ENCODE measurements around the gene DHDH. TPM values are rescaled to one million over a fixed set of nuclear protein-coding genes. Genes with fewer than 3 reads are reported as not detected.
A peak's percentile ranks its signal among the peaks of the same experiment; 100 is the strongest.
"Not testable (repeated sequence)": the region's sequence is repeated elsewhere in the genome, so short reads cannot be mapped to it uniquely, and the experiment has no call there.

Gene DHDH
- under 0.01 TPM for total RNA-seq

DNA sequence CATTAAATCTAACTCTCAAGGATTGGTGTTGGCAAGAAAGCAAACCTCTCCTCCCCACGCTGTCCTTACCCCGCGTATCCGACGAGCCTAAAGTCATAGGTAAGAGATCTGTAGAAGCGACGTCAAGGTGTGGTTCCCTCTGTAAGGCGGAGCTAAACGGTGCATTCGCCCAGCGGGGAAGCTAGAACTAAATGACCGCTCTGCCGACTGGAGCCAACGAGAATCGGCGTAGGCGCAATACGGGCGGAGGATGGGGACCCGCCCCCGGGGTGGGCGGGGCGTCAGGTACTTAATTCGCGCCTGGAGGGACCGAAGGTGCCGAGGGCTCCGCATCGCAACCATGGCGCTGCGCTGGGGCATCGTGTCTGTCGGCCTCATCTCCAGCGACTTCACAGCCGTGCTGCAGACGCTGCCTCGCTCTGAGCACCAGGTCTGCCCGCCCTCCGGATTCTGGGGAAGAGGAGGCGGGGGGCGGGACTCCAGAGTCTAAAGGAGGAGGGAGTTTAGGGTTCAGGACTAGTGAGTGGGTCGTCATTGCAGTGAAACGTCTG is at the start of gene DHDH:
Gene DHDH, plus strand, starts transcription at position 318 of the 551 bp plus-strand sequence. Its CDS starts 23 bp downstream, at position 341.
- DNase-seq (ENCODE audit: low read depth in 2 of 3, low spot score in 2 of 3), result peak; percentile 68 to 82 (median 80)

DNA sequence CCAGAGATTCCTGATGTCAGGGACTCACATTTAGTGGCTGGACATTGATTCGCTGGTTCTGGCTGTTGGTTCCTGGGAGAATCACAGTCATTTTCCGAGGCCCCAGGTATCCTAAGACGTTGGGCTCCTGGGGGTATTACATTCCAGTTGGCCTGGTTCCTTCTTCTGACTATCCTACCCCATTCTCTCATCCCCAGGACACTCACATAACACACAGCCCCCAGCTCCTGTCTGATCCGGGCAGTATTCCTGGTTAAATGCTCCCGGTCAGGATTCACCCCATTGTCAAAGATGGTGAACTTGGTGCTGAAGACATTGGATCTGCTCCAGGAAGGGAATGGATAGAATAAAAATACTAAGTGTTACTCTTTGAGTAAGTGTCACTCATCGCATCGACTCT is 49.8 kb upstream of the DHDH start:
- no peak for DNase-seq (ENCODE audit: low read depth in 2 of 3, low spot score in 2 of 3)

DNA sequence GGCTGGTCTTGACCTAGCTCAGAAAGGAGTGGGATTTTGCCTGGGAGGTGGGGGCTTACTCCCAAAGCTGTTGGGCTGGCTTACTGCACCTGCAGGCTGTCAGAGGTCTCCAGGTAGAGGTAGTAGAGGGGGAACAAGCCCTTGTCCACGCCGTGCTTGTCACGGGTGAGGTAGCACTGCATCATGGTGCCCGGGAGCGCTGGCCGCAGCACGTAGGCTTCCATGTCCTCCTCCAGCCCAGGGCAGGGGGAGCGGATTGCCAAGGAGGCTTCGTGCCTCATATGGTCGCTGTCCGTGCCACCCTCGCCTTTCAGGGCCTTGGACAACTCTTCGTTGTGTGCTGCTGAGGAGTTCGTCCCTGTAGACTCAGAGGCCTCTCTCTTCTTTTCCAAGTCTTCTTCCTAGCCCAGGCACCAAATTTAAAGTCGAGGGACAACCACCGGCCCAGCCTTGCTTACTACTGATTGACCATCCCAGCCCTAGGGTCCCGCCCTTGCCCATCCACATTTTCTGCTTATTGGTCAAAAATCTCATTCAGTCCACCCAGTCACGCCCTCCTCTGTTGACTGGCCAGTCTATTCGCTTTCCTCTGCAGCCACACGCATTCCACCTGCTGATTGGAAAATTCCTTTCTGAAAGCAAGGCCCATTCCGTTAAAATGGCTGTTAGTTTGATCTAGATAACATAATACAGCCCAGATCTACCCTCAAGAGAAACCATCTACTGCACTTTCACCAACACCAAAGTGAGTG is 45.5 kb upstream of the DHDH start:
- DNase-seq (ENCODE audit: low read depth in 2 of 3, low spot score in 2 of 3), result no peak

DNA sequence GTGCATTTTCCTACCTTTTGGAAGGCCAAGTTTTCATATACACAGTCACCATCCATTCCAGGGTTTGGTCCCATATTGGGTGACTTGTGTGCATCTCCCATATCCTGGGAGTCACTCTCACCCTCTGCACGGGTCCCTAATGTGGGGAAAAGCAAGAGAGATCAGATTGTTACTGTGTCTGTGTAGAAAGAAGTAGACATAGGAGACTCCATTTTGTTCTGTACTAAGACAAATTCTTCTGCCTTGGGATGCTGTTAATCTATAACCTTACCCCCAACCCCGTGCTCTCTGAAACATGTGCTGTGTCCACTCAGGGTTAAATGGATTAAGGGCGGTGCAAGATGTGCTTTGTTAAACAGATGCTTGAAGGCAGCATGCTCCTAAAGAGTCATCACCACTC is 44.0 kb upstream of the DHDH start:
- DNase-seq (ENCODE audit: low read depth in 2 of 3, low spot score in 2 of 3), result not testable (repeated sequence)

DNA sequence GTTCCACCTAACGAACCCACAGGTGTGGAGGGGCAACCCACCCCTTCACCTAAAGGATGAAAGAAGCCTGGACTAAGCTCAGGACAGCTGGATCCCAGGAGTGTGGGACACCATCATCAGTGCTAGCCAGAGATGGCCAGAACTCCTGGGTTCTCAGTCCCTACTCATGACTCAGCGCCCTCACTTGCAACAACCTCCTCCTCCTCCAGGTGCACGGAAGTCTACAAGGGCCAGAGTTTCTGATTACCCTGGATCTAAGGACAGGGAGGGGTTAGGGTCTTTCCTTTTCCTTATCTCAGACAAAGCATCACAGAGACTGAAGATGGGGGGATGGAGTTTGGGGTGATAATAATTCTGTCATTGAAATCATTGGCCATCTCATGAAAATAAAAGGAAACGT is 42.9 kb upstream of the DHDH start:
- DNase-seq (ENCODE audit: low read depth in 2 of 3, low spot score in 2 of 3), result no peak

DNA sequence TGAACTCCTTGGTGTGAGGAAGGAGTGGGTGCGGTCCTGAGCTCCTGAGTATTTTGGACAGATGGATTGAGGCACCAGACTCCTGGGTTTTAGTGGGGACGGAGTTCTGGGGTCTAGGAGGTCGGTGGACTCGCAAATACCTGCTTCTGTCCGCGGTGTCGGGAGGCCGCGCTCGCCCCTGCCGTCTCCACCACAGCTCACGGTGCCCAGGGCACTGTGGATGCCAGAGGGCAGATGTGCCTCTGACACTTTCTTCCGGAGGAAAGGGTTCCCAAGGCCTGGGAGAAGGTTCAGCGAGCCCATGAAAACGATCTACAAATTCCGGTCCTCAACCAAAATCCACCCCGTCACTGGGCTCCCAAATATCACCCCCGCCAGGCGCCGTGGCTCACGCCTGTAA is 38.3 kb upstream of the DHDH start:
- no peak for DNase-seq (ENCODE audit: low read depth in 2 of 3, low spot score in 2 of 3)

DNA sequence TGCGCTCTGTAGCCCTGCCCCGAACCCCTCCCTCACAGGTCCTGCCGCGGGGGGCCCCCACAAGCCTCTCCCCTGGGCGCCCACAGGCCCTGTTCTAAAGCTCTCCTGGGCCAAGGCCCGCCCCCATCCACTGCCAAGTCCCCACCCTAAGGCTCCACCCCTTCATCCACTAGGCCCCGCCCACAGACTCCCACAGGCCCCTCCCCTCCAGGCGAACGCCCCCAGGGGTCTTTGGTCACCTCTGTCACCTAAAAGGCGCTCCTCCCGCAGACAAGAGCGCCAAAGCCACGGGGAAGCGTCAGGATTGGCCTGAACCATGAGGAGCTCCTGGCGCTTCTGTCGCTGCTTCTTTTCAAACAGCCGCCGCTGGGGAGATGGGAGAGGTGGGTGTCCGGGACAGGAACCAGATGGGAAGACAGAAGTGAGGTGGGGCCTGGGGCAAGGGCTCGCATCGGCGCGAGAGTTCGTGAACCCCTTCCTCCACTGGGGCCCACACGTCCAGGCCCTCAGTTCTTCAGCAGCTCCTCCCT is 37.2 kb upstream of the DHDH start:
- peak in 2 of 3 donors; percentile 74 to 88 for DNase-seq (ENCODE audit: low read depth in 2 of 3, low spot score in 2 of 3)

DNA sequence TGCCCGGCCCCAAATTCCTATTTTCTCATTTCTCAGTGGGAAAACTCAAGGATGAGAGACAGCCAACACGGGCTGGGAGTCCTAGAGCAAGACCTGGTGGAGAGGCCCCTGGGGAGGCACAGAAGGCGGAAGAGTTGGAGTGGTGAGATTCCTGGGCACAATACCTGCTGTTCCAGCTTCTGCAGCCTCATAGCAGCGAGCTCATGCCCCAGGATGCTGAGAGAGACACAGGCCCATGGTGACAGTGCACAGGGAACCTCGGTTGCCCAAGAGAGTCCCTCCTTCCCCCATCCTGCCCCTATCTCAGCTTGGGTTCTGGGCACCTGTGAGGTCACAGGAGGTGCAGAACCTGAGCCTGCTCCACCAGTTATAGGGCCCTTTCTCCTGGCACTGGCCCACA is 36.3 kb upstream of the DHDH start:
- DNase-seq (ENCODE audit: low read depth in 2 of 3, low spot score in 2 of 3), result no peak

DNA sequence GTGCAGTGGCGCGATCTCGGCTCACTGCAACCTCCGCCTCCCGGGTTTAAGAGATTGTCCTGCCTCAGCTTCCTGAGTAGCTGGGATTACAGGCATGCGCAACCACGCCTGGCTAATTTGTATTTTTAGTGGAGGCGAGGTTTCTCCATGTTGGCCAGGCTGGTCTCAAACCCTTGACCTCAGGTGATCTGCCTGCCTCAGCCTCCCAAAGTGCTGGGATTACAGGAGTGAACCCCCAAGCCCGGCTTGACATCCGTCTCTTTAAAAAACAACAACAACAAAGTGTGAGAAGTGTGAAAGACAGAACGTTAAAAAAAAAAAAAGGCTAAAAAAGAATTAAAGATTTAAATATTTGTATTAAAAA is 34.1 kb upstream of the DHDH start:
- DNase-seq (ENCODE audit: low read depth in 2 of 3, low spot score in 2 of 3), result not testable (repeated sequence)

DNA sequence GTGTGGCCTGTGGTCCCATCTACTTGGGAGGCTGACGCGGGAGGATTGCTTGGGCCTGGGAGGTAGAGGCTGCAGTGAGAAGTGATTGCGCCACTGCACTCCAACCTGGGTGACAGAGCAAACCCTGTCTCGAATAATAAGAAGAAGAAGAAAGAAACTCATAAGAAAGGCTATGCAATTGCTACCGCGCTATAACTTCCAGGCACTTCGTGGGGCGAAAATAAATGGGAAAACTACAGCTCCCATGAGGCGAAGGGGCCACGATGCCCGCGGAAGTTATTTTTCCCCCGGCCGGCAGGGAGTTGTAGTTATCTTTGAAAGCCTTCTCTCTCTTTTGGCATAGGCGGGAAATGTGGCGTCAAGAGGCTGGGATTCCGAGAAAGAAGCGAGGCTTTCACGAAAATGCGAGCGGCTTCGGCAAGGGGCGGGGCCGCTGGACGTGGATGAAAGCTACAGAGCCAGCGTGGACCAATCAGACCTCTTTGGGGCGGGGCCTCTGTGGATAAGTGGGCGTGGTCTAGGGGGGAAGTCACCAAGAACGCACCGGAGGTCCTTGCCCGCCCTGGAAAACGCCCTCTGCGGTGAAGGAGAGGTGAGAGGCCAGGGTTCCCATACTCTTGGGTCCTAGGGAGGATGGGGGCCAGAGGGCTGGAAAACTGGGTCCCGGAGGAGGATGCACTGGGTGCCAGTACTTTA is 33.6 kb upstream of the DHDH start, which contains the start of gene NUCB1:
Gene NUCB1, plus strand, starts transcription at position 532 of the 696 bp plus-strand sequence. CDS start 485 bp downstream, outside the sequence.
- peak; percentile 91 to 99 (median 99) for DNase-seq (ENCODE audit: low read depth in 2 of 3, low spot score in 2 of 3)

DNA sequence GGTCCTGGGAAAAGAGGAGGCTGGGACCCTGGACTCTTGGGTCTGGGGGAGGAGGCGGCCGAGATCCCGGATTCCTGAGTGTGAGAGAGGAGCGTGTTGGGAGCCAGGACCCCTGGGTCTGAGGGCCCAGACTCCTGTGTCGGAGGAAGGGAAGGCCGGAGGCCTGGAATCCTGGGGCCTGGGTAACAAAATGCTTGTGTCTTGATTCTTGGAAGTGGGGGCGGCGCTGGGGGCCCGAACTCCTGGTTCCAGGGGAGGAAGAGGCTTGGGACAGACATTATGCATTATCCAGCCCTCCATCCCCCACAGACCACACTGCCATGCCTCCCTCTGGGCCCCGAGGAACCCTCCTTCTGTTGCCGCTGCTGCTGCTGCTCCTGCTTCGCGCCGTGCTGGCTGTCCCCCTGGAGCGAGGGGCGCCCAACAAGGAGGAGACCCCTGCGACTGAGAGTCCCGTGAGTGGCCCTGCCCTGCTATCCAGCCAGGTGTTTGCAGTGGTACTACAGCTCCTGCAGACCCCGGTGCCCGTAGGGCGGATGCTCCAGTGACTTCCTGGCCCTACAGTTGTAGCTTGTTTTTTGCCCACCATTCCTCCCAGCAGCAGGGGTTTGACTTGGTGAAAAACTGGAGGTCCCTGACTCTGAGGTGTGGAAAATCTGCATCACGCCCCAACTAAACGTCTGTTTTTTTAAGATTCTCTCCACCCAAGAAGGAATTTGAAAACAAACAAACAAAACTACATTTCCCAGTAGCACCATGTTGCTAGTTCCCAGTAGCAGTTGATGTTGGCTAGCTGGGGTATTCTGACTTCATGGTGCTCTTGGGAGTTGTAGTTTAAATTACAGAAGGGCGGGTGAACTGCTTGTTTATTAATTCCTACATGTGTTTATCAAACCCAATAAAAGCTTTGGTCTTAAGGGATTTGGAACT is 32.8 kb upstream of the DHDH start:
- DNase-seq (ENCODE audit: low read depth in 2 of 3, low spot score in 2 of 3), result peak in 1 of 3 donors; percentile 48

DNA sequence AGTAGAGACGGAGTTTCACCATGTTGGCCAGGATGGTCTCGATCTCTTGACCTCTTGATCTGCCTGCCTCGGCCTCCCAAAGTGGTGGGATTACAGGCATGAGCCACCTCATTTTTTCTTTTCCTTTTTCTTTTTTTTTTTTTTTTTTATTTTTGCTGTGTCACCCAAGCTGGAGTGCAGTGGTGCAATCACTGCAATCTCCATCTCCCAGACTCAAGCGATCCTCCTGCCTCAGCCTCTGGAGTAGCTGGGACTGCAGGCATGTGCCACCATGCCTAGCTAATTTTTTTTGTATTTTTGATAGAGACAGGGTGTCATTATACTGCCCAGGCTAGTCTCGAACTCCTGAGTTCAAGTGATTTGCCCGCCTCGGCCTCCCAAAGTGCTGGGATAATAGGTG is 31.2 kb upstream of the DHDH start:
- not testable (repeated sequence) for DNase-seq (ENCODE audit: low read depth in 2 of 3, low spot score in 2 of 3)

DNA sequence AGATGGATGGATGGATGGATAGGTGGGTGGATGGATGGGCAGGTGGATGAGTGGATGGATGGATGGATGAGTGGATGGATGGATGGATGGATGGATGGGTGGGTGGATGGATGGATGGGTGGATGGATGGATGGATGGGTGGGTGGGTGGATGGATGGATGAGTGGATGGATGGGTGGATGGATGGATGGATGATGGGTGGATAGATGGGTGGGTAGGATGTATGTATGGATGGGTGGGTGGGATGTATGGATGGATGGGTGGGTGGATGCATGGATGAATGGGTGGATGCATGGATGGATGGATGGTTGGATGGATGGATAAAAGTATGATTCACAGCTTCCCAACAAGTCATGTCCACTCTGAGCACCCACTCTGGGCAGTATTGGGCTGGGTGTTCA is 29.7 kb upstream of the DHDH start:
- DNase-seq (ENCODE audit: low read depth in 2 of 3, low spot score in 2 of 3), result not testable (repeated sequence)

DNA sequence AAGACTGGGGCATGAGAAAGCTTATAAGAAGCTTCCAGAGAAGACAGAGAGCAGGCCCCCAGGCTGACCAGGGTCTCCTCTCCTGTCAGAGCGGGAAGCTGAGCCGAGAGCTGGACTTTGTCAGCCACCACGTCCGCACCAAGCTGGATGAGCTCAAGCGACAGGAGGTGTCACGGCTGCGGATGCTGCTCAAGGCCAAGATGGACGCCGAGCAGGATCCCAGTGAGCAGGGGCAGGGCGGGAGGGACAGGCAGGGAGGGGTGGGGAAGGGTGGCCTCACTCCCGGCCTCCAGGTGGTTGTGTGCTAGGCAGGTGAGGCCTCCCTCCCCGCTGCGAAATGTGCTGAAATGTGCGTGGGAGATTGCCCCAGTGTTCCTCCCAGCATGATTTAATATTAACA is 27.8 kb upstream of the DHDH start:
- no peak for DNase-seq (ENCODE audit: low read depth in 2 of 3, low spot score in 2 of 3)

DNA sequence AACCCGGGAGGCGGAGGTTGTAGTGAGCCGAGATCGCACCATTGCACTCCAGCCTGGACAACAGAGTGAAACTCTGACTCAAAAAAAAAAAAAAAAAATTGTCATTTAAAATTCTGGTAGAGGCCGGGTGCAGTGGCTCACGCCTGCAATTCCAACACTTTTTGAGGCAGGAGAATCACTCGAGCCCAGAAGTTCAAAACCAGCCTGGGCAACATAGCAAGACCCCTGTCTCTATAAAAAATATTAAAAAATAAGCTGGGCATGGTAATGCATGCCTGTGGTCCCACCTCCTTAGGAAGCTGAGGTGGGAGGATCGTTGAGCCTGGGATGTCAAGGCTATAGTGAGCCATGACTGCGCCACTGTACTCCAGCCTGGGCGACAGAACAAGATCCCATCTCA is 27.2 kb upstream of the DHDH start:
- DNase-seq (ENCODE audit: low read depth in 2 of 3, low spot score in 2 of 3), result no peak

DNA sequence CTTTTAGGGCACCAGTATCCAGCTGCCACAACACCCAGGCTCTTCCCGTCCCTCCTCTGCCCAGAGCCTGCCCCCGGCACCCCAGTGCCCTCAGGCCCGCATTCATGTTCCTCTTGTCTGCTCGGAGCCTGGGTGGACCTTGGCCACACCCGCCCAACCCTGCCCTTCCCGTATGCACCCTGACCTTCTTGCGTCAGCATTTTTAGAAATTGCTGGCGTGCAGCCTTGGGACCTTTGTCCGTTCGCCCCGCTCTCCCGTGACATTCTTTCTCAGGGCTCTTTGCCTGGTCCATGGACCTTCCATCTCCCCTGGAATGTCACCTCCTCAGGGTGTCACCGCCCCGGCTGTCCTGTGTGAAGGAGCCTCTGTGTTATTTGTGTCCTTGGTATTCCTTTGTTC is 25.8 kb upstream of the DHDH start:
- no peak for DNase-seq (ENCODE audit: low read depth in 2 of 3, low spot score in 2 of 3)

DNA sequence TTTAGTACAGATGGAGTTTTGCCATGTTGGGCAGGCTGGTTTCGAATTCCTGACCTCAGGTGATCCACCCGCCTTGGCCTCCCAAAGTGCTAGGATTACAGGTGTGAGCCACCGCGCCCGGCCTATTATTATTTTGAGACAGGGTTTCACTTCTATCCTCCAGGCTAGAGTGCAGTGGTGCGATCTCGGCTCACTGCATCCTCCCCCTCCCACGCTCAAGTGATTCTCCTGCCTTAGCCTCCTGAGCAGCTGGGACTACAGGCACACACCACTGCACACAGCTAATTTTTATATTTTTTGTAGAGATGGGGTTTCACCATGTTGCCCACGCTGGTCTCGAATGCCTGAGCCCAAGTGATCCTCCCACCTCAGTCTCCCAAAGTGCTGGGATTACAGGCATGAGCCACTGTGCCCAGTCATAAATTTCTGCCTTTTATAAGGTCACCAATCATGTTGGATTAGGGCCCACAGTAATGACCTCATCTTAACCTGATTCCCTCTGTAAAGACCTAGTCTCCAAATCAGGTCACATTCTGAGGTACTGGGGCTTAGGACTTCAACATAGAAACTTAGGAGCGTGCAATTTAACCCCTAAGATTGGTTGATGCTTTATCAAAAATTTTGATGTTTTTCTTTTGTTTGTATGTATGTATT is 23.9 kb upstream of the DHDH start:
- DNase-seq (ENCODE audit: low read depth in 2 of 3, low spot score in 2 of 3), result not testable (repeated sequence)

DNA sequence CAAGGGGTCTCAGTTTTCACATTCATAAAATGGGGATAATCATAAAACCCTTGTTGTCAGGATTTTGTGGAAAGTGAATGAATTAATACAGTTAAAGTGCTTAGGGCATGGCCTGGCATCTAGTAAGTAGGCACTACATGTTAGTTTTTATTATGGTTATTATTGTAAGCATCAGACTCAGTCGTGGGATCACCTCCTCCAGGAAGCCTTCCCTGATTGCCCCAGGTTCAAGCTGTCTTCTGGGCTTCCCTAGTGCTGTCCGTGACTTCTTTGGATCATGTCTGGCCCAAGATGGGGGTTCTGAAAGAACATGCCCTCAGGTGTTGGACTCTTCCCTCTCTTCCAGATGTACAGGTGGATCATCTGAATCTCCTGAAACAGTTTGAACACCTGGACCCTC is 22.7 kb upstream of the DHDH start:
- no peak for DNase-seq (ENCODE audit: low read depth in 2 of 3, low spot score in 2 of 3)

DNA sequence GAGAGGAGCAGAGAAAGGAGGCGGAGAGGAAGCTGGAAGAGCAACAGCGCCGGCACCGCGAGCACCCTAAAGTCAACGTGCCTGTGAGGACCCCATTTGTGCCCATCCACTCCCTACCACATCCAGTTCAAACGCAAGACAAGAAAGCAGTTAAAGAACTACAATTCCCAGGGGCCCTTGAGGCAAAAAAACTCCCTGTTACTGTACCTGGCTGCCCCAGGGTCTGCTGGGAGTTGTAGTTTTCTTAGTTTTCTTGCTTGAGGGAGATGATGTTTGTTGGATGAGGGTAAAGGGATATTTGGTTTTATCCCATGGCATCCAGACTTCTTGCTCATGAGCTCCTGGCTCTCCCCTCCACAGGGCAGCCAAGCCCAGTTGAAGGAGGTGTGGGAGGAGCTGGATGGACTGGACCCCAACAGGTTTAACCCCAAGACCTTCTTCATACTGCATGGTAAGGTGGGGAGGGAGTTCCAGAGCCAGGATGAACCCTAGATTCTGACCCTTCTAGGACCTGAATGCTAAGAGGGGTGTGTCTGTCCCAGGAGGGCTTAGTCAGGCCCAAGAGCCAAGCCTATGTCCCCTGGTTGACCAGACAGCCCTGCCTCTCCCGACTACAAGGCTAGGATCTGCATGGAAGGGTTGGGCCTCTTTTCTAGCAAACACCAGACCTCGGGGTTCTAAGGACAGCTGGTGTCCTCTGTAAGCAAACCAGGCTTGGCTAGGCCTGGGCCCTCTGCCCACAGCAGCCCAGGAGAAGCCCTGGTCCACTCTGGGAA is 20.2 kb upstream of the DHDH start:
- DNase-seq (ENCODE audit: low read depth in 2 of 3, low spot score in 2 of 3), result peak in 2 of 3 donors; percentile 9 to 48
